GM19240 (cell line): ENCODE data around the gene COL4A1.

Experiments
- DNase-seq: peaks from one replicate; pipeline ENCODE4 v3.0.0; 2011; ENCODE audit warnings: low spot score; ENCODE audit not compliant: insufficient read length

The COL4A1 gene

DNA sequence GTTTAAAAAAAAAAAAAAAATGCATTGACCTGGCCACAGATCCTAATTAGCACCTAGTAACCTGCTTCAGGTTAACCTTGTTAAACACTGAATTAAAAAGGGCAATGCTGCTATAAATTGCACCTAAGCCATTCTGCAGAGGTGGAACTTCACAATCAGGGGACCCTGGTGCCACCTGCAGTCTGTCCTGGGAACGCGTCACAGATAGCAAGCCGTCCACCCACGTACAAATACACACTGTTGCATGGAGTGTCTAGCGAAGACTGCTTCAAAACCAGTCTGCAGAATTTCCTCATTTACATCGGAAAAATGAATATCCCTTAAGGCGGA, 169.3 kb downstream of the COL4A1 start:
- no peak for DNase-seq

- no peak for DNase-seq
Measured at GRCh38 chr13:110136660-110137585, 170.0 kb downstream of the COL4A1 start.

GRCh38 chr13:110135977-110136597, 170.9 kb downstream of the COL4A1 start:
- no peak for DNase-seq

DNA sequence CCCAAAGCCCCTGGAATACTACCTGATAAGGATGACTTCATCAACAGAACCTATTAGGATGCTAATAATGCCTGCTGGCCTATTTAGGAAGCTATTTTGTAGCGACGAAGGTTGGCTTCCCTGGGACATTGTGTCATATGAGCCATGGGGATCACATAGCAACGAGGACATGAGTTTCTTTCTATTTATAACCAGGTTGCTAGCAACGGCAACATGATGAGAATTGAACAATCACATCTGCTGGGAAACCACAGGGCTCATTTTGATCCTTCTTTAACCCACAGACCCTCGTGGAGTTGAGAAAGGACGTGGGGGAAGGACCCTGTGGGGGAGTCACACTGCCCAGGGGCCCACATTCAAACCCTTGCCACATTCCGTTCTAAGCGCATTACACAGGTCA, 172.2 kb downstream of the COL4A1 start:
- DNase-seq, result no peak

DNA sequence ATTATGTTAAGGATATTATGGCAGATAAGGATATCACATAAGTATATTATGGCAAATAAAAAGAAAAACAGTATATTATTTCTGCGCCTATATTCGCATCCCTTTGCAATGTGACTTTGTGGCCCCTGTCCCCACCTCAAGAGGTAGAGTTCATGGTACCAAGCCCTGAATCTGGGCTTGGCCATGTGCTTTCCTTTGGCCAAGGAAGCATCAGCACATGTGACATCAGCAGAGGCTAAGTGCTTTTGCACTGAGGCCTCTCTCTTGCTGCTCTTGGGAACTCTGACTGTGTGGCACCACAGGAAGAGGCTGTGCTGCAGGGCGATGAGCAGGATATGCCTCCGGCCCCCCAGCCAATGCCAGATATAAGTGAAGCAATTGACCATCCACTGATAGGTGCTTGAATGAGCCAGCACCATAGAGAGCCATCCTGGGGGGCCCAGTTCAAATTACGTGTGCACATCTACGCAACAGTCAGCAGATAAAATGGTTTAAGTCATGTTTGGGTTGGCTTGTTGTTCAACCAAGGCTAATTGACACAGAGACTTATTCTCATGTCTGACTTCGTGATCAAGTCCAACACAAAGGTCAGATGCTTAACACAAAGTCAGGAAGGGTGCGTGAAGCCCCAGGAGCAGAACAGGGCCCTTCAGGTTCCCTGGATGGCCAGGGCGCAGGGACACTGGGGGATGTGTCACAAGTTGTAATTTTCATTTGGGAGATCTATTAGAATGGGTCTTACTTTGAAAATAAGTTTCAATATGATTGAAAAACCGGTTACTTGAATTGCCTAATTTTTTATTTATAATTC, 173.3 kb downstream of the COL4A1 start:
- DNase-seq, result no peak

GRCh38 chr13:110132225-110132982, 174.6 kb downstream of the COL4A1 start:
- no peak for DNase-seq

GRCh38 chr13:110131424-110131823, 175.5 kb downstream of the COL4A1 start:
- DNase-seq, result no peak

DNA sequence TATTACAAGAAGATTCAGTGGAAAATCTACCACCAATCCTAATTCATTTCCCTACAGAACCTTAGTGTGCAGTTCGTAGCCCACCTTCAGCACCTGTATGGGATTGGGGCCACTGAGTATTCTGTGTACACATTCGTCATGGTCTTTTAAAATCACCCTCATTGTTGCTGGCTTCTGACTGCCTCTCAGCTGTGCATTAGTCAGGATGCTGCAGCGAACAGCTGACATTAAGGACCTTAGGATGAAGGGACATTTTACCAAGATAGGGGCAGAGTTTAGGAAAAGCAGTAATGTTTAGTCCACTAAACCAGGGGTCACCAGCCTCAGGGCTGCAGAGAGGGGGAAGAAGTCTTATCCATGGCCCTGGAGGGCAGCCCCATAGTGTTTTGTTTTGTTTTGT, 176.5 kb downstream of the COL4A1 start:
- DNase-seq, result no peak

GRCh38 chr13:110129539-110130186, 177.3 kb downstream of the COL4A1 start:
- no peak for DNase-seq

- DNase-seq, result no peak
Measured at GRCh38 chr13:110129076-110129475, 177.9 kb downstream of the COL4A1 start.

- no peak for DNase-seq
Measured at GRCh38 chr13:110128546-110128945, 178.4 kb downstream of the COL4A1 start.

DNA sequence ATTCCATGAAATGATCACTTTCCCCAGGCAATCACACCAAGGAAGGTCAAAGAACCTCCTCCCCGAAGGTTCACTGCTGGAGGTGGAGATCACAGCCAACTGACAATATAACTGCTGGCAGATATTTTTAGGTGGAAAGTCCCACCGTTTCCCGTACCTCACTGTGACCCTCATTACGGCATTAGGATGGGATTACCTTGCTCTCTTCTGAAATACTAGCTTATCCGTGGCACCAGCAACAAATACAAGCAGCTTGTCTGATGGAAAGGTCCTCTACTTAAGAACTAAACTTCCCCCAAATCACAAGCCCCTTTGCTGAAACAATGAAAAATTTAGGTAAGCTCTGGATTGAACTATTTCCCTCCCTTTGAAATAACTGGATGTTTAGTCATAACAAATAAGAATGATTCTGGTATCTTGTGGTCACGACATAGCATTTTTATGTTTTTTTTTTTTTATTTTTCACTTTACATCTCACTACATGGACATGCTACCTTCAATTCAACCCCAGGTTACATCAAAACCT, 178.9 kb downstream of the COL4A1 start:
- DNase-seq, result no peak

- no peak for DNase-seq
Measured at GRCh38 chr13:110126391-110126961, 180.5 kb downstream of the COL4A1 start.

DNA sequence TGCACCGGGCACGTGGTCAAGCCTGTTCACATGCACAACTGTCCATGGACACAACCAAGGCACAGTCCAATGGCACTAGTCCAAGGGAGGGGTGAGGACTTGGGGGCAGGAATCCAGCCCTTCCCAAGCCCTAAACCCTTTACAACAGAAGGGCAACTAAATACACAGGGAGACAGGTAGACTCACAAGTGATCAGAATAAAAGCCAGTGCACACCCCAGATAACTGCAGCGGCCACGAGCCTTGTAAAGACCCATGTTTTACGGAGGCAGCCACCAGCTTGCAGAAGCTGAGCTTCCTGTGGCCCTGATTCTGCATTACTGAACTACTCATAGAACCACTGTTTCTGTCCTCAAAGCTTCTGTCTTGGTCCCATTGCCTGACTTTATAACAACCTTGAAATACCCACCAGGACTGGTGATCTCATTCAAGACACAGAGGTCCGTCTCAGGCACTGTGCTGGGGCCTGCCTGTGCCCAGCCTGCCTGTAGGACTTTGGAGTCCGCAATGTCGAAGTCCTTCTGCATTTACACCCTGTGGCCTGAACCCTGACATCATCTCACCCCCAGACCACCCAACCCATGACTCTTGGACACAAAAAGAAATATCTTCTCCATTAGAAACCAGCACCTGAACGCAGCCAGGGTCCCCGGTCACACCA, 181.2 kb downstream of the COL4A1 start:
- DNase-seq, result no peak

GRCh38 chr13:110125157-110125556, 181.8 kb downstream of the COL4A1 start:
- DNase-seq, result no peak

DNA sequence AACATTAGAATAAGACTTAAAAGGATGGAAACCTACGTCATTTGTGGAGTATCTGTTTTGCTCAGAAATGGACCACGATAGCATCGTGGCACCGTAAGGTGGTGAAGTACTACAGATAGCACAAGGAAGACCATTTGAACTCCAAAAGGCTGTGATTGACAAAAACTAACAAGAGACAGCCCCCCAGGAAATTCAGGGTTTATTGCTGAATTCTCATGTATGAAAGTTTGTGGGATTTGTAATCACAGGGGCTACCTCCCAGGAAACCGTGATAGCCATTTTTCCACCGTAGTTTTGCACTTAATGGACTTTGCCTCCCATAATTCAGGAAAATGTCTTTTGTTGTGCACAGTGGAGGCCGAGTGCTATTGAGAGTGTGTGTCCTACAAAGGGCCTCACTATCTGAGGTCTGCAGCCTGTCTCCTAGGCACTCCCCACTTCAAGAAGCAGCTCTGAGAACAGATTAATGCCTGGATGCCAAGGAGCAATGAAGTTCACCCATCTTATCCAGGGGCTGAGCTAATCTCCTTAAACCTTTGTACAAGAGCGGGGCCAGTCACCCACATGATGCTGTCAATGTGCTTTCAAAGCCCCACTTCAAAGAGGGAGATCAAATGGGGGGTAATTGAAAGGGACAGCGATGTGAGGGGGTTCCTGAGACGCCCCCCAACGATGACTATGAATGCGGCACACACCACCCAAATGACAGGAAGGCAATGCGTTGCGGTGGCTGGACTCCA, 182.6 kb downstream of the COL4A1 start:
- DNase-seq, result no peak

- no peak for DNase-seq
Measured at GRCh38 chr13:110123041-110123809, 183.7 kb downstream of the COL4A1 start.

DNA sequence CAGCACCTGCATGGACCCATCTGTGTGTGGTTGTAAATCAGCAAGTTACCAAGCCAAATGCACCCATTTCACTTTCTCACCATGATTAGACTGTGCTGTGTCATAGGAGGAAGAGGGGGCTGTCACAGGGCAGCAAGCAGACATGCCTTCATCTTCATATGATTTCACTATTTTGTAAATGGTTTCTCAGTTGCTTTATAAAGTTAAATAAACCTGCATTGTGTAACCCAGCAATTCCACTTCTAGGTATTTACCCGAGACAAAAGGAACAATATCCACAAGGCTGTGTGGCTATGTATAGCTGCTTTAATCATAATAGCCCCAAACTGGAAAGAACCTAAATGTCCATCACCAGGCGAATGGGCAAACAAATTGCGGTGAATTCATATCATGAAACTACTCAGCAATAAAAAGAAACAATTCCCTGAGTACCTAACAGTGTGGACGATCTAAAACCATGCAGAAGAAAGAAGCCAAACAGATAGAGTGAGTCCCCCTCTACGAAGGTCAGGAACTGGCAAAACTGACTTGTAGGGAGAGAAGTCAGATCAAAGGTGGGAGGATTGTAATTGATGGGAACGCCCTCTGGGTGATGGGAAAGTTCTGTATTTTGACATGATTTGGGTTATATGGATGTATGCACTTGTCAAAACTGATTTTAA, 185.4 kb downstream of the COL4A1 start:
- DNase-seq, result no peak
